PC-3 (cell line): ENCODE data around the gene ZNF408.

Experiments used
- EZH2phosphoT487 ChIP-seq: fragments of 300-600 bp; sonication (generic); IDR thresholded peaks from 2 replicates; pipeline ENCODE4 v1.6.1; 2018; ENCODE audit warnings: mild to moderate bottlenecking, antibody characterized with exemption, low read length, borderline replicate concordance
- TF ChIP-seq, protein P1 (sequence below): fragments of 300-600 bp; sonication (generic); conservative IDR thresholded peaks from 2 replicates; pipeline ENCODE4 v1.5.1; 2017; ENCODE audit warnings: antibody characterized with exemption, low read depth, mild to moderate bottlenecking, low read length

DNA sequence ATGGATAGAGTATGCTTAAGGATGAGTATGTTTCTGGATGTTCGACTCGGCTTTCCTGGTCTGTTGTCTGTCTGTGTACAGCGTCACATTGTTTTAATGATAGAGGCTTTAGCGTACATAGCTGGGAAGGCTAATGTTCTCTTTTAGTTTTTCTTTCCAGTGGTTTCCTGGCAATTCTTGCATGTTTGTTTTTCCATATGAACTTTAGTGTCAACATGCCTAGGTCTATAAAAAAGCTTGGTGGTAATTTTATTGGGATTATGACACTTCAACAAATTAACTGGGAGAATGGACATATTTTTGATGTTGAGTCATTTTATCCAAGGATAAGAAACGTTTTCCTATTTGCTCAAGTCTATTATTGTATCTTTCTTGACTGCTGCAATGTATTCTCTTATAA lies 35.8 kb downstream of the ZNF408 start:
- no peak for TF ChIP-seq EZH2phosphoT487
- TF ChIP-seq, protein P1, sequence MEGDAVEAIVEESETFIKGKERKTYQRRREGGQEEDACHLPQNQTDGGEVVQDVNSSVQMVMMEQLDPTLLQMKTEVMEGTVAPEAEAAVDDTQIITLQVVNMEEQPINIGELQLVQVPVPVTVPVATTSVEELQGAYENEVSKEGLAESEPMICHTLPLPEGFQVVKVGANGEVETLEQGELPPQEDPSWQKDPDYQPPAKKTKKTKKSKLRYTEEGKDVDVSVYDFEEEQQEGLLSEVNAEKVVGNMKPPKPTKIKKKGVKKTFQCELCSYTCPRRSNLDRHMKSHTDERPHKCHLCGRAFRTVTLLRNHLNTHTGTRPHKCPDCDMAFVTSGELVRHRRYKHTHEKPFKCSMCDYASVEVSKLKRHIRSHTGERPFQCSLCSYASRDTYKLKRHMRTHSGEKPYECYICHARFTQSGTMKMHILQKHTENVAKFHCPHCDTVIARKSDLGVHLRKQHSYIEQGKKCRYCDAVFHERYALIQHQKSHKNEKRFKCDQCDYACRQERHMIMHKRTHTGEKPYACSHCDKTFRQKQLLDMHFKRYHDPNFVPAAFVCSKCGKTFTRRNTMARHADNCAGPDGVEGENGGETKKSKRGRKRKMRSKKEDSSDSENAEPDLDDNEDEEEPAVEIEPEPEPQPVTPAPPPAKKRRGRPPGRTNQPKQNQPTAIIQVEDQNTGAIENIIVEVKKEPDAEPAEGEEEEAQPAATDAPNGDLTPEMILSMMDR: no peak
